Activated T-cell treated with anti-CD3 and anti-CD28 coated beads for 24 hours (primary cell): ENCODE data around the gene SLC16A3.
A peak's percentile ranks its signal among the peaks of the same experiment; 100 is the strongest.
"Not testable (repeated sequence)": the region's sequence is repeated elsewhere in the genome, so short reads cannot be mapped to it uniquely, and the experiment has no call there.

Experiments used
- DNase-seq: peaks from one replicate; pipeline ENCODE4 v3.0.0-alpha.2; 2020; ENCODE audit warnings: low read depth

SLC16A3 gene

GRCh38 chr17:82247182-82247823 lies 18.5 kb downstream of the SLC16A3 start:
- DNase-seq = no peak

GRCh38 chr17:82247856-82248671 lies 19.2 kb downstream of the SLC16A3 start:
- no peak for DNase-seq

DNA sequence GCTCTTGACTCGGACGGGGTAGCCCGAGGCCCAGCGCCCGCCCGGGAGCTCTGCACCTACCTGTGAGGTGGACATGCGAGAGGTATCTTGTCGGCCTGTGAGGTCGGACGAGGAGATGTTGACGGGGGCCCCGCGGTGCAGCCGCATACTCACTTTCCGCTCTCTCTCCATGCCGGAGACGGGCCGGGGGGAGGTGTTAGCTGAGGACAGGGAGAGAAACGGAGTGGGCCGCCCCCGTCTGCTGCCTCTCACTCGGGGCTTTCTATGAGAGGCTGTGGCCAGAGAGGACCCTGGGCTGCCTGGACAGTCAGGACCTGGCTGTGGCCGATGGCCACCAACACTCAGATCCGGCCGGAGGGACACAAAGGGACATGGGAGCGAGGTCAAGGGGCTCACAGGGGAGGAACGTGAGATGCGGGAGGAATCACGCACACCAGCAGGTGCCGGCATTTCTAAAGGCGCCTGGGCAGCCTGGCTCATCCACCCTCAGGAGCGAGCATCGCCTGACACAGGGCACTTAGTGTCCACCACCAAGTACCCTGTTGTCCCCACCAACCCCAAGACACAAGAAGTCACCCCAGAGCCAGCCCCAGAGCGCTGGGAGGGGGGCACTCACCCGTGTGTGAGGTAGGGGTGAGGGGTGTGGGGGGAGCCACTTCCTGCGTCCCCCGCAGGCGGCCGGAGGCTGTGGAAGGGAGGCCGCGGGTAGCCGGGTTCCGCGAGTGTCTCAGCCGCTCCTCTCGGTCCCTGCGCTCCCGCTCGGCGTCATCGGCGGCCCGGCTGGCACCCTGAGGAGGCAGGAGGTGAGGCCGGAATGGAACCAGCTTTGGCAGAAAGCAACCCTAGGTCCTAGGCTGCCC lies 20.2 kb downstream of the SLC16A3 start:
- no peak for DNase-seq

- no peak for DNase-seq
Measured at GRCh38 chr17:82249896-82250581, 21.2 kb downstream of the SLC16A3 start.

- DNase-seq = no peak
Measured at GRCh38 chr17:82250868-82251500, 22.1 kb downstream of the SLC16A3 start.

DNA sequence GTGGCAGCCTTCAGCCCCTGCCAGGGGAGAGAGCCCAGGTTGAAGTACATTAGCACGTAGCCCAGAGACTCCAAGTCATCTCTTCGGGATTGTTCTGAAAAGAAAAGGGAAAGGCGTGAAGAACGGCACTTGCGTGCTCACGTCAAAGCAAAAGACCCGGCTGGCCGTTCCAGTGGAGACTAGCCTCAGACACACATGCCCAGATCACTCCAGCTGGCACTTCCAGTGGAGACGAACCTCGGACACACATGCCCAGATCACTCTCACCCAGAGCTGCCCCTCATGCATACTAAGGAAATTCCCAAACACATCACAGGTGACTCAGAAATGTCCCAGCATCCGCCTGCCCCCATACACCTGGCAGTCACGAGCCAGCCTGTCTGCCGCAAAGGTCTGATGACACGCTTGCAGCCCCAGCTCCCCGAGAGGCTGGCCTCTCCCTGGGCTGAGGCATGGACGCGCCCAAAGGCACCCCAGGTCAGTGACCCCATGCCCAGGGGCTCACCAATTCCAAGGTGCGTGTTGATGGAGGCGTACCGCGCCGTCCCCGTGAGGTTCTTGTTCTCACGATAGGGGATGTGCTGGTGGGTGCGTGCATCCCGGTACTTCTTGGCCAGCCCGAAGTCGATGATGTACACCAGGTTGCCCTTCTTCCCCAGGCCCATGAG lies 23.8 kb downstream of the SLC16A3 start:
- DNase-seq = no peak

DNA sequence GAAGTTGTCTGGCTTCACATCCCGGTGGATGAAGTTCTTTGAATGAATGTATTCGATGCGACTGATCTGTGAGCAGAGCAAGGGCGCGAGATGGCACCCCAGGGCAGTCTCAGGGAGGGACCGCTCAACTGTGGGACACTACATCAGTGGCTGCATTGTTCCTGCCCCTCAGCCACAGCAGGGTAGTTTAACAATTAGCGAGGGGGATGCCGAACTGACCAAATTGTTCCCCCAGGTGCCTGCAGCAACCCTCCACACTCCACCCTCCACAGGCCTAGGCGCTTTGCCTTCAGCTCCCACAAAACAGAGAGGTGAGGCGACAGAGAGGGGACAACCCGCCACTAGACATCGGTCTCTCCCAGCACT lies 24.3 kb downstream of the SLC16A3 start:
- no peak for DNase-seq

DNA sequence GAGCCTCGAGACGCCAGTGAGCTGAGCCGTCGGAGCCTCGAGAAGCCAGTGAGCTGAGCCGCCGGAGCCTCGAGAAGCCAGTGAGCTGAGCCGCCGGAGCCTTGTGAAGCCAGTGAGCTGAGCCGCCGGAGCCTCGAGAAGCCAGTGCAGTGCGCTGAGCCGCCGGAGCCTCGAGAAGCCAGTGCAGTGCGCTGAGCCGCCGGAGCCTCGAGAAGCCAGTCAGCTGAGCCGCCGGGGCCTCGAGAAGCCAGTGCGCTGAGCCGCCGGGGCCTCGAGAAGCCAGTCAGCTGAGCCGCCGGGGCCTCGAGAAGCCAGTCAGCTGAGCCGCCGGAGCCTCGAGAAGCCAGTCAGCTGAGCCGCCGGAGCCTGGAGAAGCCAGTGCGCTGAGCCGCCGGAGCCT lies 25.3 kb downstream of the SLC16A3 start:
- DNase-seq = not testable (repeated sequence)

DNA sequence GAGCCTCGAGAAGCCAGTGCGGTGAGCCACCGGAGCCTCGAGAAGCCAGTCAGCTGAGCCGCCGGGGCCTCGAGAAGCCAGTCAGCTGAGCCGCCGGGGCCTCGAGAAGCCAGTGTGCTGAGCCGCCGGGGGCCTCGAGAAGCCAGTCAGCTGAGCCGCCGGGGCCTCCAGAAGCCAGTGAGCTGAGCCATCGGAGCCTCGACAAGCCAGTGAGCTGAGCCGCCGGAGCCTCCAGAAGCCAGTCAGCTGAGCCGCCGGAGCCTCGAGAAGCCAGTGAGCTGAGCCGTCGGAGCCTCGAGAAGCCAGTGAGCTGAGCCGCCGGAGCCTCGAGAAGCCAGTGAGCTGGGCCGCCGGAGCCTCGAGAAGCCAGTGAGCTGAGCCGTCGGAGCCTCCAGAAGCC lies 25.9 kb downstream of the SLC16A3 start:
- DNase-seq = not testable (repeated sequence)

DNA sequence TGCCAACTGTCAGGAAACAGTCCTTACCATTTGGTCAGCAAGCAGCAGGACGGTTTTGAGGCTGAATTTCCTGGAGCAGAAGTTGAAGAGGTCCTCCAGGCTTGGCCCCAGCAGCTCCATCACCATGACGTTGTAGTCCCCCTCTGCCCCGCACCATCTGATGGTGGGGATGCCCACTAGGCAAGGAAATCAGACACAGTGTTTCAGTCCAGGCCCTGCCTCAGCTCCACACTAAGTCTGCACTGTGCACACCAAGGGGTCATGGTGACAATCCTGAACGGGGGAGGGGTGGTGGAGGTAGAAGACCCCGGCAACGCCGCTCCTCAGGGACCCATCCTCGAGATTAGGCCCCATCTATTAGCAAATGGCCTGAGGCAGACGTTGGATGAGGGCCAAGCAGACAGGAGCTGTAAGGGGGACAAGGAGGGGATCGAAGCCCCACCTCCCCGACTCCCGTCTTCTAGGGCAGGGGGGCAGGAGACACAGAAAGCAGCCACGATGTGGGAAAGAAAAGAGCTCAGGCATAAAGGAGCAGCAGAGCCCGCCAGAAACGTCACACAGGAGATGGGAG lies 26.6 kb downstream of the SLC16A3 start:
- no peak for DNase-seq

DNA sequence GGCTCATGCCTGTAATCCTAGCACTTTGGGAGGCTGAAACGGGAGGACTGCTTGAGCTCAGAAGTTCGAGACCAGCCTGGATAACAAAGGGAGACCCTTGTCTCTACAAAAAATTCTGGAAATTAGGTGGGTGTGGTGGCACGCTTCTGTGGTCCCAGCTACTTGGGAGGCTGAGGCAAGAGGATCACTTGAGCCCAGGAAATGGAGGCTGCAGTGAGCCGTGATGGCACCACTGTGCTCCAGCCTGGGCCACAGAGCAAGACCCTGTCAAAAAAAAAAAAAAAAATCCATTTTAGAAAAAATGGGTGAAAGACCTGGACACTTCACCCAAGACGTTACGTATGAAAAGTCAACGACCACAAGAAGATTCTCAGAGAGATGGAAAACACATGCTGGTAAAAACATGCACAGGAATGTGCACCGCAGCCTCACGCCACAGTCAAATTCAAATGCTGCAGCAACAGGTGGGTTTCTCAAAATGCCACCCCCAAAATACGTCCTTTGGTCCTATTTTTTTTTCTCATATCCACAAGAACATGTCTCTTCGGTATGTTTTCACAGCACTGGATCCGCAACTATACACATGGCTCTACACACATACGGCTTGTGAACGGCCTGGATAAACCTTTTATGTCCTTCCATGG lies 27.5 kb downstream of the SLC16A3 start:
- DNase-seq = no peak

DNA sequence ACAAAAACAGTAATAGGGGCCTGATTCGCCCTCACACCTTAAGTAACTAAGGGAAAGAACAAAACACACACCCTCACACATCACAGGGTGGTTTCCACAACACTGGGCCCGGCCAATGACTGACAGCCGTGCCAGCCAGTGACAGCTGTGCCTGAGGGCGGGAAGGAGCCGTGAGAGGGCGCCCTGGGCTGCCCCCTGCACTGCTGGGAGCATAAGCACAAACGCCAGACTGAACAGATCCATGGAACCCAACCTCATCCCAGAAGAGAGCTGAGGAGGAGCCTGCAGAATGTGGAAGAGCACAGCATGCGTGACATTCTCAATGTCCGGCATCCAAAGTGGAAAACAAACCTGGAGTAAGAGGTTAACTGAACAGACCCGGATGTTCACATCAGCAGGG lies 28.6 kb downstream of the SLC16A3 start:
- peak; percentile 64 for DNase-seq

- DNase-seq = no peak
Measured at GRCh38 chr17:82258555-82258954, 29.7 kb downstream of the SLC16A3 start.

DNA sequence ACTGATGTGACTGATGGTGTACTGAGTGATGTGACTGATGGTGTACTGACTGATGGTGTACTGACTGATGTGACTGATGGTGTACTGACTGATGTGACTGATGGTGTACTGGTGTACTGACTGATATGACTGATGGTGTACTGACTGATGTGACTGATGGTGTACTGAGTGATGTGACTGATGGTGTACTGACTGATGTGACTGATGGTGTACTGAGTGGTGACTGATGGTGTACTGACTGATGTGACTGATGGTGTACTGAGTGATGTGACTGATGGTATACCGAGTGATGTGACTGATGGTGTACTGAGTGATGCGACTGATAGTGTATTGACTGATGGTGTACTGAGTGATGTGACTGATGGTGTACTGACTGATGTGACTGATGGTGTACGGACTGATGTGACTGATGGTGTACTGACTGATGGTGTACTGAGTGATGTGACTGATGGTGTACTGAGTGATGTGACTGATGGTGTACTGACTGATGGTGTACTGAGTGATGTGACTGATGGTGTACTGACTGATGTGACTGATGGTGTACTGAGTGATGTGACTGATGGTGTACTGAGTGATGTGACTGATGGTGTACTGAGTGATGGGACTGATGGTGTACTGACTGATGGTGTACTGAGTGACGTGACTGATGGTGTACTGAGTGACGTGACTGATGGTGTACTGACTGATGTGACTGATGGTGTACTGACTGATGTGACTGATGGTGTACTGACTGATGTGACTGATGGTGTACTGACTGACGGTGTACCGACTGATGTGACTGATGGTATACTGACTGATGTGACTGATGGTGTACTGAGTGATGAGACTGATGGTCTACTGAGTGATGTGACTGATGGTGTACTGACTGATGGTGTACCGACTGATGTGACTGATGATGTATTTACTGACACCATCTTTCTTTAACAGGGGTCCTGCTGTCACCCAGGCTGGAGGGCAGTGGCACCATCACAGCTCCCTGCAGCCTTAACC lies 31.4 kb downstream of the SLC16A3 start:
- DNase-seq = not testable (repeated sequence)

- no peak for DNase-seq
Measured at GRCh38 chr17:82262344-82262743, 33.5 kb downstream of the SLC16A3 start.

- DNase-seq = no peak
Measured at GRCh38 chr17:82263641-82264040, 34.8 kb downstream of the SLC16A3 start.

DNA sequence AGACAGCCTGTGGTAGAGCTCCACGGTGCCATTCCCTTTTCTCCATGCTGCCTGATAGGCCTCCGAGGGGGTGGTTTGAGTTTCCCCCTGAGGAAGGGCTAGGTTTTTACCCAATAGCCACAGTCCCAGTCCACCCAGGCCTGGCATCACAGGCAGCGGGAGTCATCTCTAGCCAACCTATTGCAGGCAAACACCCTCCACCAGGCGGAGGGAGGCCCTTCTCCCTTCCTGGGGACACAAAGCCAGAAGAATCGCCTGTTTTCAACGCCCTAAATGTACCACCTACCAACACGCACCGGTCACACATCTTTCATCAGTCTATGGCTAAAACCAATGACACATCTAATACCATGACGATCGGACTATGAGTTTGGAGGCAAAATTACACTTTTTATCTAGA lies 37.3 kb downstream of the SLC16A3 start:
- no peak for DNase-seq

DNA sequence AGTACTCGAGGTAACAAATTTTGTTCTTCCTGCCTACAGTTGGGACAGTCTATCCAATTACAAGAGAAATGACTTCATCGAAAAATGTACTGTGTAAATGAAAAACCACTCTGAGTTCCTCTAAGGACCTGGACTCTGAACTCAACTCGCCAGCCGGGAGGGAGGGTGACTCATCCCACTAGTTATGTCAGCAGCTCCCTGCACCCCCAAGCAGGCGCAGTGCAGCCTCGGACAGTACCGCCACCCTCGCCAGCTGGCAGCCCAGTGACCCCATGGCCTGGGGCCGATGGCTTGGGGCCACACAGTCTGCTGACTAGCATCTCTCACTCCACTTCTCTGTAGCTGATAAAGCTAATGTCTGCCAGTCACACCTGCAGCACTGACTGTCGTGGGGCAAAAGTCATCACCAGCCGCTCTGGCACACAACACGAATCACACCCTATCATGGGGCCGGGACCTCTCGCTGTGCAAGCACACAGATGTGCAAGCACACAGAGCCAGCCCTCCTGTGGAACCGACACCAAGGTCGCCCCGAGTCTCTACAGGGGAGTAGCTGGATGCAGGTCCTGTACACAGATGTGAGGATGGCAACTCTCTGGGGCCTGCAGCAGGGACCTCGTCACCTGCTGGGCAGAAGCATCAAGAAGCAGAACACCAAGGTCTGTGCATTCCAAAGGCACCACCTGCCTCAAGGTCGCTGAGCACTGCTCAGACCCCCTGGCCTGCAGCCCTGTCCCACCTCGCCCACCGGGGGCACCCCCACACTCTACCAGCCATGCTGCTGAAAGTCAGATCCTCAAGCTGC lies 38.9 kb downstream of the SLC16A3 start:
- DNase-seq = no peak
